Measurements from ENCODE around the gene SERF2.

DNA sequence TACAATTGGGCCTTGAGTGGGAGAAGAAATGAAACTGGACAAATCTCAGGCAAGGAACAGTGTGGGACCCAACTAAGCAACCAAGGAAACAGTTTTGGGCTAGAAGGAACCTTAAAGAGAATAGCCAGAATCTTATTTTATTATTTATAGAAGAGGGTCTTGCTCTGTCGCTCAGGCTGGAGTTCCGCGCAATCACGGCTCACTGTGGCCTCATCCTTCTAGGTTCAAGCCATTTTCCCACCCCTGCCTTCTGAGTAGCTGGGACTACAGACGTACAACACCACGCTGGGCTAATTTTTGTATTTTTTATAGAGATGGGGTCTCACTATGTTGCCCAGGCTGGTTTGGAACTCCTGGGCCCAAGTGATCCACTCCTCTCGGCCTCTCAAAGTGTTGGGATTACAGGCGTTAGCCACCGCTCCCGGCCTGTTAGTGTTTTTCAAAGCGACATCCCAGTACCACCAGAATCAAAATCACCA, 33.9 kb downstream of the SERF2 start:
- TF ChIP-seq, protein P1, sequence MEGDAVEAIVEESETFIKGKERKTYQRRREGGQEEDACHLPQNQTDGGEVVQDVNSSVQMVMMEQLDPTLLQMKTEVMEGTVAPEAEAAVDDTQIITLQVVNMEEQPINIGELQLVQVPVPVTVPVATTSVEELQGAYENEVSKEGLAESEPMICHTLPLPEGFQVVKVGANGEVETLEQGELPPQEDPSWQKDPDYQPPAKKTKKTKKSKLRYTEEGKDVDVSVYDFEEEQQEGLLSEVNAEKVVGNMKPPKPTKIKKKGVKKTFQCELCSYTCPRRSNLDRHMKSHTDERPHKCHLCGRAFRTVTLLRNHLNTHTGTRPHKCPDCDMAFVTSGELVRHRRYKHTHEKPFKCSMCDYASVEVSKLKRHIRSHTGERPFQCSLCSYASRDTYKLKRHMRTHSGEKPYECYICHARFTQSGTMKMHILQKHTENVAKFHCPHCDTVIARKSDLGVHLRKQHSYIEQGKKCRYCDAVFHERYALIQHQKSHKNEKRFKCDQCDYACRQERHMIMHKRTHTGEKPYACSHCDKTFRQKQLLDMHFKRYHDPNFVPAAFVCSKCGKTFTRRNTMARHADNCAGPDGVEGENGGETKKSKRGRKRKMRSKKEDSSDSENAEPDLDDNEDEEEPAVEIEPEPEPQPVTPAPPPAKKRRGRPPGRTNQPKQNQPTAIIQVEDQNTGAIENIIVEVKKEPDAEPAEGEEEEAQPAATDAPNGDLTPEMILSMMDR (IDR thresholded peaks at IDR 0.05; ENCODE audit: insufficient read depth, low read length, poor library complexity, severe bottlenecking), result no peak
- TF ChIP-seq EZH2phosphoT487 (conservative IDR thresholded peaks at IDR 0.05; ENCODE audit: low read length), result no peak

All from SU-DHL-6 (cell line).